K562 (cell line): ENCODE measurements around the gene OLFML3. TPM values are rescaled to one million over a fixed set of nuclear protein-coding genes. Genes with fewer than 3 reads are reported as not detected.
"Not testable (repeated sequence)": the region's sequence is repeated elsewhere in the genome, so short reads cannot be mapped to it uniquely, and the experiment has no call there.

Experiments
- ATAC-seq: fragments of 200-7000 bp; cut with Tn5 transposase; 3 replicates; pipeline ENCODE4 v1.9.1; 2020; ENCODE audit warnings: moderate library complexity
- BruUV-seq: library from RNA; stranded (reverse); fragments of 400-500 nt; replicated peaks from 2 replicates; lab custom pipeline; 2021; lab: Mats Ljungman, UMichigan
- CTCF ChIA-PET: fragments of 300-600 bp; formaldehyde crosslinking; extraction: SDS; loops from one replicate; lab custom pipeline; 2021; ENCODE audit warnings: low intra/inter-chr PET ratio; lab: Yijun Ruan, JAX
- POLR2A ChIA-PET: fragments of 300-600, 350-650 bp; sonication (Branson Sonifier 250); formaldehyde crosslinking; extraction: SDS; loops from one replicate; lab custom pipeline; 2021; ENCODE audit warnings: antibody characterized with exemption, inconsistent platforms; lab: Yijun Ruan, JAX
- DNase-seq, 4 experiments: peaks; one replicate each; pipeline versions ENCODE4 v3.0.0 to v3.0.0-alpha.2; 2011 to 2018; ENCODE audit warnings: low spot score in 3 of 4, mixed read lengths in 3 of 4; ENCODE audit errors: extremely low read depth in 1 of 4
- FAIRE-seq: peaks from 2 replicates; lab custom pipeline; 2011; peaks lifted over from hg19 to GRCh38; lab: Jason Lieb, UNC
- H2AFZ ChIP-seq: 2 replicates; pipeline ENCODE4 v1.6.0; 2011; ENCODE audit warnings: low read depth, low read length, control low read depth, inconsistent platforms
- H3K27ac ChIP-seq: fragments of 200-600 bp; 3 replicates; pipeline ENCODE4 v1.8.0; 2011; ENCODE audit warnings: low read depth, mild to moderate bottlenecking, control low read depth, inconsistent platforms, low read length, moderate library complexity, mixed read lengths; ENCODE audit errors: extremely low read depth
- H3K27me3 ChIP-seq, 2 experiments: fragments of 300-600 bp in 1 of 2; 2 replicates in 1 of 2; 3 replicates in 1 of 2; pipeline versions ENCODE4 v1.6.0 to v1.8.0; 2011; ENCODE audit warnings: inconsistent platforms in 2 of 2, low read length in 2 of 2, mild to moderate bottlenecking in 1 of 2, mixed read lengths in 1 of 2, moderate library complexity in 1 of 2; ENCODE audit not compliant: control insufficient read depth in 2 of 2, insufficient read depth in 2 of 2
- H3K36me3 ChIP-seq: fragments of 300-600 bp; 3 replicates; pipeline ENCODE4 v1.8.0; 2011; ENCODE audit warnings: mild to moderate bottlenecking, low read length, inconsistent platforms; ENCODE audit not compliant: control insufficient read depth, insufficient read depth
- H3K4me1 ChIP-seq, 2 experiments: fragments of 200-600 bp in 1 of 2; replicated peaks in 1 of 2; 2 replicates in 1 of 2; 3 replicates in 1 of 2; pipeline versions ENCODE4 v1.5.1 to v1.8.0; 2011; ENCODE audit warnings: inconsistent platforms in 2 of 2, low read length in 2 of 2, mild to moderate bottlenecking in 1 of 2, mixed read lengths in 1 of 2, moderate library complexity in 1 of 2; ENCODE audit not compliant: control insufficient read depth in 2 of 2, insufficient read depth in 2 of 2
- H3K4me2 ChIP-seq: 2 replicates; pipeline ENCODE4 v1.6.1; 2011; ENCODE audit warnings: low read length, control low read depth, inconsistent platforms, mixed read lengths; ENCODE audit not compliant: insufficient read depth
- H3K4me3 ChIP-seq: fragments of 200-600 bp; sonication (generic), shearing (Covaris generic); 2 replicates; pipeline ENCODE4 v1.5.1; 2016; ENCODE audit warnings: control low read depth, inconsistent platforms
- H3K79me2 ChIP-seq: fragments of 200-600 bp; 3 replicates; pipeline ENCODE4 v1.8.0; 2011; ENCODE audit warnings: low read length, inconsistent platforms; ENCODE audit not compliant: control insufficient read depth, insufficient read depth
- H3K9ac ChIP-seq, 2 experiments: 2 replicates each; pipeline versions ENCODE4 v1.6.0 to v1.6.1; 2011; ENCODE audit warnings: low read depth in 2 of 2, low read length in 2 of 2, control low read depth in 1 of 2, inconsistent platforms in 1 of 2, mild to moderate bottlenecking in 1 of 2, mixed read lengths in 1 of 2; ENCODE audit not compliant: insufficient read depth in 1 of 2
- H3K9me1 ChIP-seq: one replicate; pipeline ENCODE4 v1.6.0; 2011; ENCODE audit warnings: inconsistent platforms, mild to moderate bottlenecking, low read length, moderate library complexity; ENCODE audit not compliant: control insufficient read depth, insufficient read depth
- H3K9me3 ChIP-seq: replicated peaks from 2 replicates; pipeline ENCODE4 v1.5.1; 2011; ENCODE audit warnings: low read depth, low read length, inconsistent platforms; ENCODE audit not compliant: control insufficient read depth, insufficient read depth
- H4K20me1 ChIP-seq: replicated peaks from 2 replicates; pipeline ENCODE4 v1.6.1; 2011; ENCODE audit warnings: low read length, inconsistent platforms, mixed read lengths; ENCODE audit not compliant: control insufficient read depth, insufficient read depth
- CC2D1A ChIP-seq: fragments of 450-650 bp; IDR thresholded peaks from 2 replicates; pipeline ENCODE4 v1.6.1; 2017; ENCODE audit warnings: mild to moderate bottlenecking
- CEBPB ChIP-seq: fragments of 450-650 bp; IDR thresholded peaks from 2 replicates; pipeline ENCODE4 v1.6.1; 2016; ENCODE audit warnings: missing genetic modification characterization, missing compliant biosample characterization
- CEBPG ChIP-seq, 3 experiments: fragments of 200-800 bp in 1 of 3; sonication (Bioruptor generic) in 1 of 3; sonication (generic) in 1 of 3; formaldehyde crosslinking in 1 of 3; IDR thresholded peaks in 2 of 3; conservative IDR thresholded peaks in 1 of 3; 2 replicates each; pipeline versions ENCODE4 v1.6.1 to v1.8.0; 2016 to 2022; ENCODE audit warnings: missing compliant biosample characterization in 2 of 3, missing genetic modification characterization in 2 of 3, mild to moderate bottlenecking in 1 of 3, missing genetic modification reagents in 1 of 3
- KDM1A ChIP-seq, 2 experiments: fragments of 450-650 bp; IDR thresholded peaks; 2 replicates each; pipeline ENCODE4 v1.6.1; 2016; ENCODE audit warnings: mild to moderate bottlenecking in 2 of 2
- KLF16 ChIP-seq: IDR thresholded peaks from 2 replicates; pipeline ENCODE4 v1.6.1; 2016; ENCODE audit warnings: antibody characterized with exemption
- L3MBTL2 ChIP-seq: fragments of 450-650 bp; IDR thresholded peaks from 2 replicates; pipeline ENCODE4 v1.6.1; 2016; ENCODE audit warnings: mild to moderate bottlenecking, moderate library complexity
- MAX ChIP-seq: sonication (generic); formaldehyde crosslinking; IDR thresholded peaks from 2 replicates; pipeline ENCODE4 v1.9.0; 2022; ENCODE audit warnings: mild to moderate bottlenecking, missing genetic modification reagents
- RAD21 ChIP-seq, 2 experiments: fragments of 250-450 bp in 1 of 2; fragments of 450-650 bp in 1 of 2; sonication (Bioruptor Pico) in 1 of 2; formaldehyde crosslinking in 1 of 2; IDR thresholded peaks in 1 of 2; conservative IDR thresholded peaks in 1 of 2; 2 replicates each; pipeline versions ENCODE4 v1.4.0 to v1.8.0; 2020 to 2022; ENCODE audit warnings: mild to moderate bottlenecking in 2 of 2, moderate library complexity in 1 of 2
- TEAD1 ChIP-seq, 2 experiments: fragments of 450-650 bp in 1 of 2; sonication (generic) in 1 of 2; formaldehyde crosslinking; IDR thresholded peaks; 2 replicates each; pipeline versions ENCODE4 v1.4.0 to v1.8.0; 2020 to 2022; ENCODE audit warnings: mild to moderate bottlenecking in 2 of 2, missing genetic modification reagents in 1 of 2
- ZBTB1 ChIP-seq: sonication (generic); formaldehyde crosslinking; IDR thresholded peaks from 2 replicates; pipeline ENCODE4 v1.8.1; 2023; ENCODE audit warnings: missing genetic modification reagents, low read depth, mild to moderate bottlenecking, borderline replicate concordance
- ZNF277 ChIP-seq: fragments of 250-450 bp; sonication (Bioruptor Pico); IDR thresholded peaks from 2 replicates; pipeline ENCODE4 v1.8.0; 2022; ENCODE audit warnings: inconsistent platforms, mild to moderate bottlenecking, moderate library complexity, borderline replicate concordance
- WGBS: fragments of 100-300 bp; shearing (Covaris generic); methylation state at CpG from one replicate; pipeline ENCODE4 v1.1.6; 2016; ENCODE audit warnings: low coverage, mixed read lengths; ENCODE audit not compliant: insufficient coverage; ENCODE audit errors: missing lambda C conversion rate; 5-methylcytosine and 5-hydroxymethylcytosine counted together
- in situ Hi-C: fragments of 300-500 bp; cut with MboI; formaldehyde crosslinking; loops from 4 replicates; pipeline ENCODE4 v1.15.0; 2018; ENCODE audit warnings: inconsistent platforms, mixed read lengths
- intact Hi-C: fragments of 100-400 bp; cut with micrococcal nuclease; formaldehyde crosslinking; loops from 2 replicates; pipeline ENCODE4 v1.14.2; 2022
- polyA plus RNA-seq, 8 experiments: library from polyadenylated mRNA; depleted of rRNA in 4 of 8; stranded (reverse) in 5 of 8; unstranded in 3 of 8; fragments of >200 nt; fragmentation: Nextera tagmentation in 2 of 8; fragmentation: Illumina TruSeq in 1 of 8; extraction: Ambion mirVana in 2 of 8; extraction: Trizol in 1 of 8; gene quantifications; 2 replicates each; pipeline versions ENCODE4 v1.2.1 to v1.2.3, GENCODE V29; 2011 to 2014; ENCODE audit warnings: inconsistent platforms in 1 of 8, missing spikeins in 1 of 8
- total RNA-seq, 7 experiments: library from RNA; depleted of rRNA in 6 of 7; stranded (reverse); fragments of >200 nt in 6 of 7; fragmentation: Illumina TruSeq in 2 of 7; extraction: Trizol in 2 of 7; gene quantifications; 2 replicates each; pipeline versions ENCODE4 v1.2.1 to v1.2.3, GENCODE V29; 2011 to 2021; ENCODE audit warnings: low replicate concordance in 1 of 7

OLFML3 gene
- total and polyA plus RNA-seq, 9 of the 15 experiments (the other 6 are each of a cell fraction or from before 2014, with no cell fraction given): 0.07 to 0.13 (median 0.07) TPM; not detected in 6

GRCh38 chr1:113948151-113948550 is 31.1 kb upstream of the OLFML3 start:
- in situ Hi-C loops, H3K9me1 ChIP-seq, DNase-seq, H4K20me1 ChIP-seq, BruUV-seq, H3K9me3 ChIP-seq, H3K4me3 ChIP-seq, H2AFZ ChIP-seq, FAIRE-seq, H3K27me3 ChIP-seq: not testable (repeated sequence)
- TF ChIP-seq CEBPG (CRISPR knock-in tag; IDR thresholded peaks at IDR 0.05): peak; percentile 56; the same call in 1 of the 2 replicates
- peak; percentile 30 to 36; a peak in 2 of 4 replicates for TF ChIP-seq CEBPG (tag; conservative IDR thresholded peaks at IDR 0.05 in 1 of 2, IDR thresholded peaks at IDR 0.05 in 1 of 2)
- TF ChIP-seq CEBPB (tag): peak; percentile 90
- Histone ChIP-seq H3K4me1 (peaks cover 11 to 27% of the 10 kb centered on the region in 2 experiments; a peak in 4 of 5 replicates), H3K4me2 (0 out of 2 replicates have a peak overlapping the region, but pooled peaks have one; percentile 4), H3K9ac (peak overlapping the region in 1 of 2 experiments; percentile 21; a peak in 1 of 4 replicates), H3K36me3 (peaks cover 35% of the 10 kb centered on the region; the same call in 2 of the 3 replicates), H3K79me2 (peaks cover 93% of the 10 kb centered on the region), H3K27ac (peak overlapping the region; percentile 44; the same call in 1 of the 3 replicates)
- CTCF ChIA-PET: interaction anchor here (0.6 to 0.7 kb wide), 3 partner anchors 9 to 111 kb away, joined by 3 to 5 read pairs (median 3); no protein-coding TSS in a partner anchor
- WGBS: 49% methylated on average over 4 of the region's 4 CpGs
- POLR2A ChIA-PET: interaction anchor here (0.6 to 5.3 kb wide), 5 partner anchors 11 to 843 kb away, joined by 3 to 65 read pairs (median 5); partner anchors contain the start of gene HIPK1
- intact Hi-C loops: loop anchor here (1.0 to 5.0 kb wide), 2 partner anchors 18 to 111 kb away; no protein-coding TSS in a partner anchor
- peak; percentile 71 for ATAC-seq

GRCh38 chr1:113949007-113949406 is 30.3 kb upstream of the OLFML3 start:
- Histone ChIP-seq H3K9me3 (no peaks in the 10 kb centered on the region), H4K20me1 (no peaks in the 10 kb centered on the region), H3K9me1 (no peaks in the 10 kb centered on the region), H3K36me3 (peaks cover 34% of the 10 kb centered on the region; the same call in 2 of the 3 replicates), H3K79me2 (peaks cover 87% of the 10 kb centered on the region), H3K9ac (0 out of 4 replicates have a peak overlapping the region, but pooled peaks of 1 of the 2 experiments have one; percentile 8), H3K27me3 (no peaks in the 10 kb centered on the region), H3K4me3 (no peak overlapping the region), H3K4me1 (peaks cover 11 to 27% of the 10 kb centered on the region in 2 experiments; a peak in 4 of 5 replicates), H2AFZ (no peak overlapping the region), H3K4me2 (peak overlapping the region; percentile 20; the same call in 1 of the 2 replicates), H3K27ac (peak overlapping the region; percentile 44; the same call in 2 of the 3 replicates)
- CTCF ChIA-PET: interaction anchor here (0.6 kb wide), 2 partner anchors 8 to 558 kb away, joined by 3 read pairs; no protein-coding TSS in a partner anchor
- ATAC-seq (peak; percentile 65), FAIRE-seq (peak; percentile 67), DNase-seq (peak; percentile 63 to 78 (median 66))
- POLR2A ChIA-PET: interaction anchor here (1.2 to 5.3 kb wide), 2 partner anchors 10 to 19 kb away, joined by 3 to 65 read pairs; partner anchors contain the start of gene HIPK1
- in situ Hi-C loops (no loop called here), intact Hi-C loops (loop anchor here (5.0 kb wide), 1 partner anchor 112 kb away; no protein-coding TSS in a partner anchor)
- BruUV-seq: no TSS peak
- WGBS: 7% methylated on average over 5 of the region's 5 CpGs
- no peak for TF ChIP-seq ZNF277 (CRISPR knock-in tag)
- TF ChIP-seq L3MBTL2: peak; percentile 76
- peak; percentile 40 to 46; a peak in 2 of 4 replicates for TF ChIP-seq KDM1A (IDR thresholded peaks at IDR 0.05)
- TF ChIP-seq MAX (CRISPR knock-in tag): peak; percentile 74
- TF ChIP-seq TEAD1 (CRISPR knock-in tag; IDR thresholded peaks at IDR 0.05): peak in 1 of 2 experiments; percentile 36; a peak in 1 of 4 replicates
- TF ChIP-seq KLF16: no peak
- TF ChIP-seq RAD21 (CRISPR knock-in tag; conservative IDR thresholded peaks at IDR 0.05 in 1 of 2, IDR thresholded peaks at IDR 0.05 in 1 of 2): peak; percentile 36 to 75; a peak in 3 of 4 replicates
- peak; percentile 16; the same call in 1 of the 2 replicates for TF ChIP-seq CC2D1A
- TF ChIP-seq ZBTB1 (CRISPR knock-in tag): no peak
